HEK293 (cell line): Measurements from ENCODE around the gene LMF1.

Experiments
- CTCF ChIP-seq: fragments of 450-650 bp; formaldehyde crosslinking; IDR thresholded peaks from 2 replicates; pipeline ENCODE4 v1.5.1; 2016; ENCODE audit warnings: missing biosample characterization, missing genetic modification characterization
- ZEB2 ChIP-seq: fragments of 450-650 bp; formaldehyde crosslinking; IDR thresholded peaks from 2 replicates; pipeline ENCODE4 v1.5.1; 2016; ENCODE audit warnings: missing biosample characterization, missing genetic modification characterization
- ZFP69B ChIP-seq: fragments of 450-650 bp; formaldehyde crosslinking; IDR thresholded peaks from 2 replicates; pipeline ENCODE4 v1.5.1; 2016; ENCODE audit warnings: missing biosample characterization, missing genetic modification characterization
- ZNF175 ChIP-seq: fragments of 450-650 bp; formaldehyde crosslinking; IDR thresholded peaks from 2 replicates; pipeline ENCODE4 v1.5.1; 2016; ENCODE audit warnings: missing biosample characterization, missing genetic modification characterization
- ZNF37A ChIP-seq: fragments of 450-650 bp; IDR thresholded peaks from 2 replicates; pipeline ENCODE4 v1.5.1; 2018; ENCODE audit warnings: missing biosample characterization, missing genetic modification characterization
- ZNF510 ChIP-seq: fragments of 450-650 bp; formaldehyde crosslinking; IDR thresholded peaks from 2 replicates; pipeline ENCODE4 v1.5.1; 2018; ENCODE audit warnings: mild to moderate bottlenecking, missing genetic modification characterization, missing biosample characterization; ENCODE audit not compliant: insufficient replicate concordance
- ZNF530 ChIP-seq: fragments of 450-650 bp; formaldehyde crosslinking; IDR thresholded peaks from 2 replicates; pipeline ENCODE4 v1.5.1; 2016; ENCODE audit warnings: low read depth, missing biosample characterization, missing genetic modification characterization
- ZNF549 ChIP-seq: fragments of 450-650 bp; IDR thresholded peaks from 2 replicates; pipeline ENCODE4 v1.5.1; 2018; ENCODE audit warnings: missing biosample characterization, missing genetic modification characterization, mild to moderate bottlenecking, inconsistent platforms, moderate library complexity
- ZNF777 ChIP-seq: fragments of 450-650 bp; formaldehyde crosslinking; IDR thresholded peaks from 2 replicates; pipeline ENCODE4 v1.5.1; 2017; ENCODE audit warnings: missing biosample characterization, missing genetic modification characterization, borderline replicate concordance

- TF ChIP-seq CTCF (no peak), ZNF175 (tag by site-specific recombination) (no peak), ZNF530 (tag by site-specific recombination) (no peak), ZEB2 (tag by site-specific recombination) (no peak), ZFP69B (no peak), ZNF37A (tag by site-specific recombination) (no peak), ZNF510 (tag by site-specific recombination) (no peak), ZNF549 (tag by site-specific recombination) (no peak), ZNF777 (tag by site-specific recombination) (no peak)
These were observed 36.0 kb upstream of the LMF1 start for GRCh38 chr16:1006781-1007180.
